ENCODE data around the gene SLC25A36.

DNA sequence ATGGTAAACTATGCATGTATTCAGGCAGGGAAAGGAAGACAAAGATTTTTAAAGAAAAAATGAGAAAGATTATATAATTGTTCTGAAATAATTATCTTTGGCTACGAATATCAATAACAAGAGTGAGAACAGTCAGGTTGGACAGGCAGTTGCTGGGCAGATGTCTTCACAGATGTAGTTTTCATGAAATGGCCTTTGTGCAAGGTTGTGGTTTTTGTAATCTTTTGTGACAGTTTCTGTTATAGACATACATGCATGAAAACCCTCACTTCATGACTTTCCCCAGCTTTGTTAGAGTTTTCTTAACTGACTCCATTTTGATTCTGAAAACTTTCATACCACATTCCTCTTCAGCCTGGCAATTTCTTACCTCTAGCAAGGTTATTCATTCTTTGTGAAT lies 34.9 kb upstream of the SLC25A36 start:
- TF ChIP-seq POLR2A (IDR thresholded peaks at IDR 0.05): no peak
- TF ChIP-seq CTCF (IDR thresholded peaks at IDR 0.05): no peak

Measured in vagina (tissue), 2 donors.